SKM-1 (cell line): Measurements from ENCODE around the gene ENKUR.
A peak's percentile ranks its signal among the peaks of the same experiment; 100 is the strongest.
"Not testable (repeated sequence)": the region's sequence is repeated elsewhere in the genome, so short reads cannot be mapped to it uniquely, and the experiment has no call there.

Experiments used
- DNase-seq: peaks from one replicate; lab custom pipeline; 2025; ENCODE audit not compliant: unreplicated experiment; lab: John Stamatoyannopoulos, UW

Gene ENKUR

GRCh38 chr10:25024528-25024927 lies 8.6 kb upstream of the ENKUR start:
- DNase-seq: no peak

GRCh38 chr10:25023278-25023677 lies 7.3 kb upstream of the ENKUR start:
- DNase-seq: no peak

GRCh38 chr10:25018703-25019102 lies 2.7 kb upstream of the ENKUR start:
- no peak for DNase-seq

- no peak for DNase-seq
These were observed 1.7 kb upstream of the ENKUR start for GRCh38 chr10:25017661-25018060.

DNA sequence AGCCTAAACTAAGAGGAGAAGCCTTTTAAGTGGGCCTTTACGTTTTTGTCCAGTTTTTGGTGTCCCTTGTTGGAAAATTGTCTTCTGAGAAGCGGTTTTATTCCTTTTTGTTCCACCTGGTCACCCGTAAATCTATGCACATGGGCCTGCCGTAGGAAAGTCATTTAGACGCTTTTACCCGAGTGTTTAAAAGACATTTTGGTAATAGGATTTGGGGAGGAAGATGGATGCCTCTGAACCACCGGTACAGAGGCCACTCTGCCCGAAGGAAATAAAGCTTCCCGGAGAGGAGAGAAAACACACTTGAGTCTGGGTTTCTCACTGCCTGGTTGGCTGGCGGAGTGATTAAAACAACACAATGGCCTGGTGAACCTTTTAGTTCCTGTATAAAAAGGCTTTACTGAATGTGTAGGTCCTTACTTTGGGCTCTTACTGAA lies 1.2 kb upstream of the ENKUR start:
- no peak for DNase-seq

- DNase-seq: peak; percentile 79
These were observed 607 bp upstream of the ENKUR start, which contains the start of gene THNSL1 for GRCh38 chr10:25016376-25017153. Gene THNSL1, plus strand, starts transcription at chr10:25016612. Its CDS starts 6,612 bp downstream, at chr10:25023224.

GRCh38 chr10:25014579-25014978 lies 1.4 kb downstream of the ENKUR start:
- no peak for DNase-seq

DNA sequence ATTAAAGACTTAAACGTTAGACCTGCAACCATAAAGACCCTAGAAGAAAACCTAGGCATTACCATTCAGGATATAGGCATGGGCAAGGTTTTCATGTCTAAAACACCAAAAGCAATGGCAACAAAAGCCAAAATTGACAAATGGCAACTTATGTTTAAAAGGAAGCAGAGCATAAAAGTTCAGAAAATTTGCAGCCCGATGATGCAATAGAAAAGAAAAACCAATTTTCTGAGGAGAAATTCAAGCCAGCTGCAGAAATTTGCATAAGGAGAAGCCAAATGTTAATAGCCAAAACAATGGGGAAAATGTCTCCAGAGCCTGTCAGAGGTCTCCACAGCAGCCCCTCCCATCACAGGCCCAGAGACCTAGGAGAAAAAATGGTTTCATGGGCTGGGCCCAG lies 4.4 kb downstream of the ENKUR start:
- not testable (repeated sequence) for DNase-seq

DNA sequence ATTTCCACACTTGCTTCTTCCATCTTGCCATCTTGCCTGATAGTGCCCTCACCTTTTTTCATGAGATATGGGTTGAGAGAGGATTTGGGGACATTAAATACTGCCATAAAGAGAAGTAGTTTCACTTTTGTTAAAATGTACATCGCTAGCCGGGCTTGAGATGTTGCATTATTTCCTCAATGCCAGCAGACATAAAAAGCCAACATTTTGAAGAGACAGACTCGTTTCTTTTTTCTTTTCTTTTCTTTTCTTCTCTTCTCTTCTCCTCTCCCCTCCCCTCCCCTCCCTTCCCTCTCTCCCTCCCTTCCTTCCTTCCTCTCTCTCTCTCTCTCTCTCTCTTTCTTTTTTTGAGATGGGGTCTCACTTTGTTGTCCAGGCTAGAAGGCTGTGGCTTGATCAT lies 17.9 kb downstream of the ENKUR start:
- no peak for DNase-seq

DNA sequence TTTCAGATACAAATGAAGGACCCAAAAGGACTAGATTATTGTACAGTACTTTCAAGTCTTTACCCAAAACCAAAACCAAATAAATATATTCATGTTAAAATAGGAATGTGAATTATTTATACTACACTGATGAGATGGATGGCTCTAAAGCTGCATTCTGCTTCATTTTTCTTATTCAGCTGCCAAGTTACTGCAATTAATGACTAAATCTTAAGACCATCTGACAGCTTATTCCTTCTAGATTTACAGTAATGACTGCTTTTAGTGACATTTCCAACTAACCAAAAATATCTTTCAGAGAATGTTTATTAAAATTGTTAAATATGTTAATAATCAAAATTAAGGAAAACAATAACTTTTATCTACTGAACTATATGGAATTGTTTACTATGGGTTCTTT lies 20.9 kb downstream of the ENKUR start:
- no peak for DNase-seq

- DNase-seq: no peak
These were observed 22.6 kb downstream of the ENKUR start for GRCh38 chr10:24993237-24993958.

- DNase-seq: no peak
These were observed 23.3 kb downstream of the ENKUR start for GRCh38 chr10:24992512-24993133.

DNA sequence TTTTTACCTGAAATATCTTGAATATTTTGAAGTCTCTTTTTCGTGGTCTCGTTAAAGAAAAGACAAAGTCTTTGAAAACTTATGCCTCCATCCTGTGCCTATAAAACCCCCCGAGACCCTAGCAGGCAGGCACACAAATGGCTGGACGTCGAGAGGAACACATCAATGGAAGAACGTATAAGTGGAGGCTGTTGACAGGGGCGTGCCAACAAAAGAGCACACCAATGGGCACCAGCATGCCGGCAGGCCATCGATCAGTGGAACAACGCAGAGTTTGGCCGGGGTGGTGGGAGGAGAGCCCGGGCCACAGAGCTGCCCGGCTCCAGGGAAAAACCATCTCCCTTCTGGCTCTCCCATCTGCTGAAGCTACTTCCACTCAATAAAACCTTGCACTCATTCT lies 24.7 kb downstream of the ENKUR start:
- no peak for DNase-seq

- no peak for DNase-seq
These were observed 26.1 kb downstream of the ENKUR start for GRCh38 chr10:24989867-24990266.

- no peak for DNase-seq
These were observed 26.9 kb downstream of the ENKUR start for GRCh38 chr10:24988831-24989640.

DNA sequence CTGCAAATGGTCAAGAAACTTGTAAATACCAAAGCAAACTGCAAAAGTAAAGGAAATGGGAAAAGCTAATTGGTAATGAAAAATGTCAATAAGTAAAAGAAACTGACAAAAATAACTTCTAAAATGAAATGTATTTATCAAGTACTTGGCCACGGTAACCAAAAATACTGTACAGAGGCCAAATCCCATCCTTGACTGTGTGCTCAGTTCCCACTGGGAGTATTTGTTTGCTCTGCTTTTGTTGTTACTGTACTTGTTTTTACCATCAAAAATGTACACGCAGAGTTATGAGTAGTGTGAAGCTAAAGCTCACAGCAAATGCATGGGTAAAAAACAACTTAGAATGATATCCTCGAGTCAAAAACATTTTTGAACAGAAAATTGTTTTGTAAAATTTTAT lies 31.1 kb downstream of the ENKUR start:
- no peak for DNase-seq

DNA sequence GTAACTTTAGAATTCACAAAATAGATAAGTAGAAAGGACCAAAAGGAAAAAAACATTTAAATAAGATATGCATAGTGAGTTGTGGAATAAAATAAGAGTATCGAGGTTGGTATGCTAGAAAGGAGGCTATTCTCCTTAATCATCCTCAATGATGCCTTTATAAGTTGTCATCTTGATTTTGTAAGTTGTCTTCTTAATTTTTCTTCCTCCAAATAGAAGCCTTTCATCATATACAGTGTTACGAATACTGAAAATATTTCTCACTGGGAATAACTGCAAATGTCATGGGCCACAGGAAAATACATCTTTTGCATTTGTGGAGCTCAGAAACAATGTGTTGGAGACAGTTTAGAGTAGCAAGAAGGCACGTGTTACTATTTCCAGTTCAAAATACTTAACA lies 32.0 kb downstream of the ENKUR start:
- DNase-seq: no peak

GRCh38 chr10:24983130-24983529 lies 32.8 kb downstream of the ENKUR start:
- no peak for DNase-seq

DNA sequence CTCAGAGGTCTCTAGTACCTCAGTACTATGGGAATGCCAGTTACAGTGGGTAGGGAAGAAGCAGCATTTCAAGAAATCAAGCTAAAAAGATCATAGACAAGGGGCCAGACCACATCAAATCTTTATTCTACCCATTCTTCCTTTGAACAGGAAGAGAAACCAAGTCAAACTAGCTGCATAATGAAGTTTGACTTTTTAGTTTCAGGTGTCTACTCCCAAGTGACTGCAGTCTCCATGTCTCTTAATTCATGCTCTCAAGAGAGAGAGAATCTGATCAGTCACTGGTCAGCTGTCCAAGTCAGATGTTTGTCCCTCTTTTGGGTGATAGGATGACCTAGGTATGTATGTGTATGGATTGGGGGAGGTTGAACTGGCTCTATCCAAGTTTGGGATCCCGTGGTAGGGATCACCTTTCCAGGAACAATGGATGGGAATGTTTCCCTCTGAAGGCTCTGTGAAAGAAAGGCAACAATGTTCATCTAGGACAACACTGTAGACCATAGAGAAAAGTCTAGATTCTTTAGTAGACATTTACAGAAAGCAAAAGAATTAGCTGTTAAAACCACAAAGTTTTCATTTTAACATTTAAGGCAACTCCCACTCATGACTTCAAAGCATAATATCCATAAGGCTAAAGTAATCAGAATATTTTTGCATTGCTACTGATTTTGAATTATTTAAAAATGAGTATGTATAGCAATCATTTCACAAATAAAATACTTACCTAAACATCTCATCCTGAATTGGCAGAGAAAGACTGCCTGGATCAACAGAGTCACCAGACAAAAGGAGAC lies 33.4 kb downstream of the ENKUR start:
- no peak for DNase-seq

GRCh38 chr10:24981161-24981710 lies 34.7 kb downstream of the ENKUR start:
- DNase-seq: no peak
